Heart left ventricle (tissue), 13 donors: Measurements from ENCODE around the gene ASB2.

Experiments used
- POLR2A ChIP-seq, 2 donors: fragments of 450-650 bp; IDR thresholded peaks; one replicate each; pipeline ENCODE4 v1.6.1; 2017; ENCODE audit warnings: antibody characterized with exemption in 2 of 2, mild to moderate bottlenecking in 2 of 2, moderate library complexity in 2 of 2
- TF ChIP-seq, protein P1 (sequence below), 12 donors: fragments of 200-600 bp; sonication (generic) in 4 of 12; IDR thresholded peaks; one replicate each; pipeline versions ENCODE4 v1.5.0 to v1.8.0; 2018 to 2022; ENCODE audit warnings: antibody characterized with exemption in 12 of 12, mild to moderate bottlenecking in 5 of 12
- donor health status: ischemic (EF 13 %, LVEDD 7.1; RV severe dilation, severe dysfunction).
- donor health status: DM: no; HTN: yes; CAD: no.
- donor health status: DM: no; HTN: no; CAD: no.
- donor health status: ischemic (EF 25% LVEDD 6.9; RV normal size, moderate dysfunction).
- donor health status: ischemic (EF 25% LVEDD 5.7; RV mildly dilated, moderate dysfunction).
- donor health status: ischemic (EF 35%, LVEDD 5.7; RV mildly dilated, moderate dysfunction).
- donor health status: nonischemic (EF 11% LVEDD 7.7; RV severe dilation, severe dysfunction).
- donor health status: DM: yes; HTN: yes; CAD: no.
- donor health status: PGD.
- donor health status: ischemic (EF 29% LVEDD 5.4; RV normal size, mild dysfunction).
- donor health status: nonischemic (EF 23%, LVEDD 6.1; RV moderate dilation, normal function).

DNA sequence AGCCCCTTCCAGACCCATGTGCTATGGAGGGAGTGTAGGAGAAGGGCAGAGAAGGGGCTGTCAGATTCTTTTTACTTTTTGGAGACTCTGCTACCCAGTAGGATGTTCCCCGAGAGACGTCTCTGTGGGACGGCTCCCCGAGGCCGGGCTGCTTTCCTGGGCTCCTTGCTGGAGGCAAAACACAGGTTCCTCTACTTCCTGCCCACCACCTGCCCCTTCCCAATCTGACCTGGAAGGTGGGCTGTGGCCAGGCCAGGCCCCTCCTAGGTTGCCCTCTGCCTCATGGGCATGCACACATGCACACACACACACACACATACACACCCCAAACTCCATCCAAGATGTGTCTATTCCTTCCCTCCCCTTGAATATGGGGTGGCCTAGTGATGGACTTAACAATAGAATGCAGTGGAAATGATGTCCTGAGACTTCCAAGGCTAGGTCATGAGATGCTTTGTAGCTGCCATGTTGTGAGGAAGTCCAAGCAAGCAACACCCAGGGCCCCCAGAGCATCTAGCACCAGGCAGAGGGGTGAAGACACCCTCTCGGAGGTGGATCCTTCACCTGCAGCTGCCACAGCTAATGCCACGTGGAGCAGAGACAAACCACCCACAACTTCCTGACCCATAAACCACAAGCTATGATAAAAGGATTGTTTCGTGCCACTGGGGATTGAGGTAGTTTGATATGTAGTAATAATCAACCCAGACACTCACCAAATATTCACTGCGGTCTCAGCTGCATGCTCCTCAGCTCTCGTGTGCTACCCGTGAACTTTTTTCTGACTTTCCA lies 1.6 kb upstream of the ASB2 start:
- TF ChIP-seq, protein P1, sequence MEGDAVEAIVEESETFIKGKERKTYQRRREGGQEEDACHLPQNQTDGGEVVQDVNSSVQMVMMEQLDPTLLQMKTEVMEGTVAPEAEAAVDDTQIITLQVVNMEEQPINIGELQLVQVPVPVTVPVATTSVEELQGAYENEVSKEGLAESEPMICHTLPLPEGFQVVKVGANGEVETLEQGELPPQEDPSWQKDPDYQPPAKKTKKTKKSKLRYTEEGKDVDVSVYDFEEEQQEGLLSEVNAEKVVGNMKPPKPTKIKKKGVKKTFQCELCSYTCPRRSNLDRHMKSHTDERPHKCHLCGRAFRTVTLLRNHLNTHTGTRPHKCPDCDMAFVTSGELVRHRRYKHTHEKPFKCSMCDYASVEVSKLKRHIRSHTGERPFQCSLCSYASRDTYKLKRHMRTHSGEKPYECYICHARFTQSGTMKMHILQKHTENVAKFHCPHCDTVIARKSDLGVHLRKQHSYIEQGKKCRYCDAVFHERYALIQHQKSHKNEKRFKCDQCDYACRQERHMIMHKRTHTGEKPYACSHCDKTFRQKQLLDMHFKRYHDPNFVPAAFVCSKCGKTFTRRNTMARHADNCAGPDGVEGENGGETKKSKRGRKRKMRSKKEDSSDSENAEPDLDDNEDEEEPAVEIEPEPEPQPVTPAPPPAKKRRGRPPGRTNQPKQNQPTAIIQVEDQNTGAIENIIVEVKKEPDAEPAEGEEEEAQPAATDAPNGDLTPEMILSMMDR (IDR thresholded peaks at IDR 0.05): no peak
- TF ChIP-seq POLR2A (IDR thresholded peaks at IDR 0.05): no peak
